Measurements from ENCODE around the gene RIPK1.

DNA sequence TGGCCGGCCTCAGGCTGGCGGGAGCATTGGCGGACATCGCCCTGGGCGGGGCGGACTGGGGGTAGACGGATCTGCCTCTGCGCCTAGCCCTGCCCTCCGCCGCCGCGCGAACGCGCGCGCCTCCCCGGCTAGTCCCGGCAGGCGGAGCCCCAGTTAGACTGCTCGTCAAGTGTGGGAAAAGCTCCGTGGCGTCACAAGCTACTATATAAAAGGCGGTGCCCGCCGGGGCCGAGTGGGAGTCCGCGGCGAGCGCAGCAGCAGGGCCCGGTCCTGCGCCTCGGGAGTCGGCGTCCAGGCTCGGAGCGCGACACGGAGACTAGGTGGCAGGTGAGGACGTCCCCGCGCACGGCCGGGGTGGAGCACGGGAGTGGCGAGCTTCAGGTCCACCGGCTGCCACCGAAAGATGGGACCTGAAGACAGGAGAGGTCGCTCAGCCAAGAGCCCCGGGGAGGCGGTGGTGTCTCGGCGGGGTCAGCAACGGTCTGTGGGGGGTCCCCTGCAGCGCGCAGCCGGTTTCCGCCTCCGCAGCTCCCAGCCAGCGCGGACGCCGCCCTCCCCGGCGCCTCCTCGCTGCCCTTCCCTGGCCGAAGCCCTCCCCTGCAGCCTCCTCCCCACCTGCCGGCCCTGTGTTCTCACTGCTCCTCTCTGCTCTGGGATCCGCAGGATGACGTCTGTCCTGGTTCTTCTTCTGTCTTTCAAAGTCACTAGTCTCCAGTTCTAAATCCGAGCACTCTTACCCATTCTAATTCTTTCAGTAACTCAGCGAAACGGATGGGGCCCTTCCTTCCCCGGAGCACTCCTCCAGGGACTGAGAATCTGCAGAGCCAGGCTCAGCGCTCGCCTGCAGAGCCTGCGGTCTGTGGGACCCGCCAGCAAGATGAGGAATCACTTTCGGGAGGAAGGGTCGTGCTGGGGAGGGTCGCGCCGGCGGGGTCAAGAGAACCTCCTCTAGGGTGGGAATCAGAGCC lies 4.3 kb upstream of the RIPK1 start:
- TF ChIP-seq EZH2 (IDR thresholded peaks at IDR 0.05): no peak
- TF ChIP-seq, protein P1, sequence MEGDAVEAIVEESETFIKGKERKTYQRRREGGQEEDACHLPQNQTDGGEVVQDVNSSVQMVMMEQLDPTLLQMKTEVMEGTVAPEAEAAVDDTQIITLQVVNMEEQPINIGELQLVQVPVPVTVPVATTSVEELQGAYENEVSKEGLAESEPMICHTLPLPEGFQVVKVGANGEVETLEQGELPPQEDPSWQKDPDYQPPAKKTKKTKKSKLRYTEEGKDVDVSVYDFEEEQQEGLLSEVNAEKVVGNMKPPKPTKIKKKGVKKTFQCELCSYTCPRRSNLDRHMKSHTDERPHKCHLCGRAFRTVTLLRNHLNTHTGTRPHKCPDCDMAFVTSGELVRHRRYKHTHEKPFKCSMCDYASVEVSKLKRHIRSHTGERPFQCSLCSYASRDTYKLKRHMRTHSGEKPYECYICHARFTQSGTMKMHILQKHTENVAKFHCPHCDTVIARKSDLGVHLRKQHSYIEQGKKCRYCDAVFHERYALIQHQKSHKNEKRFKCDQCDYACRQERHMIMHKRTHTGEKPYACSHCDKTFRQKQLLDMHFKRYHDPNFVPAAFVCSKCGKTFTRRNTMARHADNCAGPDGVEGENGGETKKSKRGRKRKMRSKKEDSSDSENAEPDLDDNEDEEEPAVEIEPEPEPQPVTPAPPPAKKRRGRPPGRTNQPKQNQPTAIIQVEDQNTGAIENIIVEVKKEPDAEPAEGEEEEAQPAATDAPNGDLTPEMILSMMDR (IDR thresholded peaks at IDR 0.05): no peak
- TF ChIP-seq EZH2phosphoT487 (IDR thresholded peaks at IDR 0.05): no peak
